ENCODE measurements around the gene GCHFR. TPM values are rescaled to one million over a fixed set of nuclear protein-coding genes. Genes with fewer than 3 reads are reported as not detected.

The GCHFR gene
- total RNA-seq, 1 experiment from 2014 or later: 59.2 TPM

- BruUV-seq (replicated peaks): no TSS peak
- no peaks in the 10 kb centered on the region for H3K9me3 ChIP-seq
- Mint-ChIP-seq H3K9me3 (ENCODE audit: unreplicated experiment) (no peaks in the 10 kb centered on the region), H3K36me3 (ENCODE audit: insufficient read depth, unreplicated experiment) (no peaks in the 10 kb centered on the region), H3K27me3 (ENCODE audit: insufficient read depth, unreplicated experiment) (no peaks in the 10 kb centered on the region), H3K27ac (ENCODE audit: unreplicated experiment) (no peak overlapping the region), H3K4me3 (ENCODE audit: unreplicated experiment) (no peak overlapping the region), H3K4me1 (ENCODE audit: low read depth, unreplicated experiment) (peaks cover 31% of the 10 kb centered on the region)
- H3K36me3 ChIP-seq (ENCODE audit: control insufficient read depth, insufficient read depth, low read length): no peaks in the 10 kb centered on the region; the same call in 1 of the 2 replicates
- POLR2A ChIA-PET: no interaction called here
- TF ChIP-seq CTCF (IDR thresholded peaks at IDR 0.05; ENCODE audit: insufficient read depth in 1 of 2, low read depth in 1 of 2, low read length in 1 of 2, severe bottlenecking in 1 of 2, unreplicated experiment in 1 of 2): no peak
- CTCF ChIA-PET: interaction anchor here (0.6 to 0.7 kb wide), 3 partner anchors 84 to 154 kb away, joined by 3 to 7 read pairs (median 3); no protein-coding TSS in a partner anchor
- intact Hi-C loops (cut with micrococcal nuclease; ENCODE audit: unreplicated experiment): loop anchor here (2.0 kb wide), 1 partner anchor 54 kb away; no protein-coding TSS in a partner anchor
- H3K27me3 ChIP-seq (replicated peaks; ENCODE audit: control insufficient read depth, insufficient read depth, low read length): no peaks in the 10 kb centered on the region
- DNase-seq: no peak
- H3K4me1 ChIP-seq: peaks cover 28% of the 10 kb centered on the region
- H3K4me3 ChIP-seq (ENCODE audit: low read depth, low read length): no peak overlapping the region
These were observed 28.5 kb downstream of the GCHFR start for GRCh38 chr15:40792394-40792793.

GRCh38 chr15:40793216-40793989 is 29.5 kb downstream of the GCHFR start:
- peaks cover 25% of the 10 kb centered on the region for H3K4me1 ChIP-seq
- peaks cover 34% of the 10 kb centered on the region for H3K4me1 Mint-ChIP-seq (ENCODE audit: low read depth, unreplicated experiment)
- no peak overlapping the region for H3K4me3 ChIP-seq (ENCODE audit: low read depth, low read length)
- no peak for TF ChIP-seq CTCF (IDR thresholded peaks at IDR 0.05; ENCODE audit: insufficient read depth in 1 of 2, low read depth in 1 of 2, low read length in 1 of 2, severe bottlenecking in 1 of 2, unreplicated experiment in 1 of 2)
- ChIA-PET CTCF (interaction anchor here (0.5 to 0.7 kb wide), 2 partner anchors 9 to 99 kb away, joined by 3 read pairs; no protein-coding TSS in a partner anchor), POLR2A (no interaction called here)
- H3K27ac Mint-ChIP-seq (ENCODE audit: unreplicated experiment): no peak overlapping the region
- H3K27me3 Mint-ChIP-seq (ENCODE audit: insufficient read depth, unreplicated experiment): no peaks in the 10 kb centered on the region
- BruUV-seq (replicated peaks): no TSS peak
- H3K36me3 ChIP-seq (ENCODE audit: control insufficient read depth, insufficient read depth, low read length): no peaks in the 10 kb centered on the region; the same call in 1 of the 2 replicates
- intact Hi-C loops (cut with micrococcal nuclease; ENCODE audit: unreplicated experiment): loop anchor here (2.0 kb wide), 1 partner anchor 53 kb away; no protein-coding TSS in a partner anchor
- no peak for DNase-seq
- H3K9me3 Mint-ChIP-seq (ENCODE audit: unreplicated experiment): no peaks in the 10 kb centered on the region
- H3K4me3 Mint-ChIP-seq (ENCODE audit: unreplicated experiment): no peak overlapping the region
- no peaks in the 10 kb centered on the region for H3K9me3 ChIP-seq
- no peaks in the 10 kb centered on the region for H3K27me3 ChIP-seq (replicated peaks; ENCODE audit: control insufficient read depth, insufficient read depth, low read length)
- no peaks in the 10 kb centered on the region for H3K36me3 Mint-ChIP-seq (ENCODE audit: insufficient read depth, unreplicated experiment)

GRCh38 chr15:40796041-40796440 is 32.2 kb downstream of the GCHFR start:
- DNase-seq: no peak
- BruUV-seq (replicated peaks): no TSS peak
- peaks cover 9% of the 10 kb centered on the region for H3K36me3 Mint-ChIP-seq (ENCODE audit: insufficient read depth, unreplicated experiment)
- intact Hi-C loops (cut with micrococcal nuclease; ENCODE audit: unreplicated experiment): no loop called here
- Histone ChIP-seq H3K27me3 (replicated peaks; ENCODE audit: control insufficient read depth, insufficient read depth, low read length) (no peaks in the 10 kb centered on the region), H3K4me3 (ENCODE audit: low read depth, low read length) (no peak overlapping the region), H3K4me1 (peaks cover 30% of the 10 kb centered on the region), H3K9me3 (no peaks in the 10 kb centered on the region), H3K36me3 (ENCODE audit: control insufficient read depth, insufficient read depth, low read length) (no peaks in the 10 kb centered on the region; the same call in 1 of the 2 replicates)
- CTCF ChIA-PET: interaction anchor here (0.5 kb wide), 1 partner anchor 8 kb away, joined by 3 read pairs; no protein-coding TSS in a partner anchor
- POLR2A ChIA-PET: no interaction called here
- no peak overlapping the region for H3K27ac Mint-ChIP-seq (ENCODE audit: unreplicated experiment)
- H3K9me3 Mint-ChIP-seq (ENCODE audit: unreplicated experiment): no peaks in the 10 kb centered on the region
- no peak for TF ChIP-seq CTCF (IDR thresholded peaks at IDR 0.05; ENCODE audit: insufficient read depth in 1 of 2, low read depth in 1 of 2, low read length in 1 of 2, severe bottlenecking in 1 of 2, unreplicated experiment in 1 of 2)
- H3K4me1 Mint-ChIP-seq (ENCODE audit: low read depth, unreplicated experiment): peaks cover 29% of the 10 kb centered on the region
- no peaks in the 10 kb centered on the region for H3K27me3 Mint-ChIP-seq (ENCODE audit: insufficient read depth, unreplicated experiment)
- no peak overlapping the region for H3K4me3 Mint-ChIP-seq (ENCODE audit: unreplicated experiment)

Data from Caco-2 (cell line).